ENCODE results near the gene KMT2C.

Gene KMT2C

DNA sequence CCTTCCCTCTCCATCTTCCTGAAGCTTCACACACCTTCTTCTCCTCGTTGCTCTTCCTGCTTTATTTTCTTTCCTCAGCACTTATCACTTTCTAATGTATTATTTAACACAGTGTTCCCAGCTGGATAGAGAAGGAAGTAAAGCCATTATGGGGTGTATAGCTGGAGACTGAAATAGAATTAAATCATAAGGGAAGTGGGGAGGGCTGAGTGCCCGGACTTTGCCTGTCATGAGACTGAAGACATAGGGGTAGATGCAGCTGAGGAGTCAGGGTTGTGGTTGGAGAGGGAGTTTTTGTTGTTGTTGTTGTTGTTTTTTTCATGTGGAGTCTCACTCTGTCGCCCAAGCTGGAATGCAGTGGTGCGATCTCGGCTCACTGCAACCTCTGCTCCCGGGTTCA lies 345.1 kb downstream of the KMT2C start:
- no peak for TF ChIP-seq GATA2 (IDR thresholded peaks at IDR 0.05; ENCODE audit: low read depth, low read length)
- TF ChIP-seq GATA3 (IDR thresholded peaks at IDR 0.05; ENCODE audit: low read depth, low read length): no peak

DNA sequence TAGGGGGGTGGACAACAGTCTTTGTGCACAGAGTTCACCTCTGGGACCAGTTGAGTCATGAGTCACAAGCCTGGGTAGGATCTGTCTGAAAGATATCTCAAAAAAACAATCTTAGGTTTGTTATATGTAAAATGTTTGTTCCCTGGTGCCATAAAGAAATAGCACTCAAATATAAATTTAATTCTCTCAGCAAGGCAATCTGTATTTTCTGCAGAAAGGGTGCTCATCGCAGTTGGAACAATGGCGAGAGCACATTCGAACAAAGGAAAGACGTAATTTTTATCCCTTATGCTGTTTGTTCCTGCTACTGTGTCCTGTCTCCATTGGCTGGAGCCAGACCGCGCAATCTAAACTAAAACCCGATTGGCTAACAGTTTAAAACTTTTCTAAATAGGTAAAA lies 346.6 kb downstream of the KMT2C start:
- no peak for TF ChIP-seq GATA2 (IDR thresholded peaks at IDR 0.05; ENCODE audit: low read depth, low read length)
- TF ChIP-seq GATA3 (IDR thresholded peaks at IDR 0.05; ENCODE audit: low read depth, low read length): no peak

DNA sequence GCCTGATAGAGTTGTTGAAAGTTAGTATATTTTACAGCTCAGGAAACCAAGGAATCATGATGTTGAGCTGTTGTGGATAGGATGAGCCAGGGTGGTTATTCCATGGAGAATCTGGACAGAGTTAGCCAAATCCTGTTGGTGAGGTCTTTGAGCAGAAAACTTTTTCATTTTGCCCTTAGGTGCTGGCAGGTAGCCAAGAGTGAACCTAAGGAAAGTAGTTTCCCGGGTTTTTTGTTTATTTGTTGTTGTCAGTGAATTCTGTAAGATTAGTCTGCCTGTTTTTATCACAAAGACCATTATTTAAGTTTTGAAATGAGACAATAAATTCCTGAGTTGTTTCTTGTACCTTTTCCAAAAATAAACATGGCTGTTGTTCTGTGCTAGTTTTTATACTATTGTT lies 349.3 kb downstream of the KMT2C start:
- TF ChIP-seq GATA2 (IDR thresholded peaks at IDR 0.05; ENCODE audit: low read depth, low read length) (no peak), GATA3 (IDR thresholded peaks at IDR 0.05; ENCODE audit: low read depth, low read length) (no peak)

DNA sequence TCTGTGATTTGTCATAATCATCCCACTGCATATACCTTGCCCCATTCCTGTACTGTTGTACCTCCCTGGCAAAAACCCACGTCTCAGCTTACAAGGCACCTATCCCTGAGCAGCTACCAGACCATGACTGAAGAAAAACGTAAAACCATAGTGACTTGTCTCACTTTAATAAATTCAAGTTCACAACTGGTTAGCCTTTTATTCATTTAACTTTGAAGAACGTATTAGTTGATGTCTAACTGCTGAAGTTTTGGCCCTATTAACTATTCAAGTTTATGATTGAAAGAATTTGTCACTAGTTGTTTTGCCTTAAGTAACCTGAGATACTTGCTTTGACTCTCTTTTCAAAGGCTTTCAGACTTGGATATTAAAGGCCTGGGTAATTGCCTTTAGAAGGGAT lies 350.7 kb downstream of the KMT2C start:
- TF ChIP-seq GATA2 (IDR thresholded peaks at IDR 0.05; ENCODE audit: low read depth, low read length) (no peak), GATA3 (IDR thresholded peaks at IDR 0.05; ENCODE audit: low read depth, low read length) (no peak)

Data from SH-SY5Y (cell line).